Hepatocyte (in vitro differentiated cells): Measurements from ENCODE around the gene ALDH1A2.

Source experiments
- EZH2 ChIP-seq: fragments of 200-600 bp; sonication (generic); IDR thresholded peaks from 2 replicates; pipeline ENCODE4 v1.6.1; 2016; ENCODE audit warnings: antibody characterized with exemption, mild to moderate bottlenecking, borderline replicate concordance
- TF ChIP-seq, protein P1 (sequence below): fragments of 200-600 bp; sonication (generic); IDR thresholded peaks from 2 replicates; pipeline ENCODE4 v1.5.1; 2016; ENCODE audit warnings: antibody characterized with exemption, mild to moderate bottlenecking; ENCODE audit not compliant: poor library complexity

DNA sequence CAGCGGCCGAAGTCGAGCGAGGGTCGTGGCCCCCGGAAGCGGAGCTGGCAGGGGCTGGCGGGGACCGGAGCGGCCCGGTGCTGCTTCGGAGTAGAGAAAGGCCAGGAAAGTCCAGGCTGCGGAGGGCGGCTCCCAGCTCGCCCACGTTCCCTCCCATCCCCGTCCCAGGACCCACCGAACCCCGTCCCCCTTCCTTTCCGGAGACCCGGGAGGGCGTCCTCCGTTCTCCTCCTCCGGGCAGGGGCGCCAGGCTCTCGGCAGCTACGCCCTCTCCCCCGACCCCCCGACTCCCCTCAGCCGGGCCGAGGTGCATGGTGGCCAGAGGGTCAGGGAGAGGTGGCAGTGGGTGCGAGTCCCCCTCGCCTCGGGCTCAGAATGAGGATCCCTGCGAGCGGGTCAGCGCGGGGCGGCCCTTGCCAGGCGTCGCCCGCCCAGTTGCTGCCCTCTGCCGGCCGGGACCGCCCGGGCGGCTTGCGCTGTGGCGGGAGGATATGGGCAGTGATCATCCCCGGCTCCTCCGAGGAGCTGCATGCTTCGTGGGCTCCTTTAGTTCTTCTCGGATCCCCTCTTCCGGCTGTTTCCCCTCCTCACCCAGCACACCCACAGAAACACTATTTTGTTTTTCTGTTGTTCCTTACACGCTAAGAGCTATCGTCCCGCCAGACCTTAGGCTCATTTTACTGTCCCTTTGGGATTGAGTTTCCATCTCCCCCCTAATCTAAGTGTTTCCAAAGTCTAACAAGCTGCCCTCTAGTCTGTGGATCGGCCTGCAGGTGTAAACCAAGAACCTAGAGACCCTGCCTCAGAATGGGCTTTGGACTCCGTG is 744 bp upstream of the ALDH1A2 start:
- TF ChIP-seq, protein P1, sequence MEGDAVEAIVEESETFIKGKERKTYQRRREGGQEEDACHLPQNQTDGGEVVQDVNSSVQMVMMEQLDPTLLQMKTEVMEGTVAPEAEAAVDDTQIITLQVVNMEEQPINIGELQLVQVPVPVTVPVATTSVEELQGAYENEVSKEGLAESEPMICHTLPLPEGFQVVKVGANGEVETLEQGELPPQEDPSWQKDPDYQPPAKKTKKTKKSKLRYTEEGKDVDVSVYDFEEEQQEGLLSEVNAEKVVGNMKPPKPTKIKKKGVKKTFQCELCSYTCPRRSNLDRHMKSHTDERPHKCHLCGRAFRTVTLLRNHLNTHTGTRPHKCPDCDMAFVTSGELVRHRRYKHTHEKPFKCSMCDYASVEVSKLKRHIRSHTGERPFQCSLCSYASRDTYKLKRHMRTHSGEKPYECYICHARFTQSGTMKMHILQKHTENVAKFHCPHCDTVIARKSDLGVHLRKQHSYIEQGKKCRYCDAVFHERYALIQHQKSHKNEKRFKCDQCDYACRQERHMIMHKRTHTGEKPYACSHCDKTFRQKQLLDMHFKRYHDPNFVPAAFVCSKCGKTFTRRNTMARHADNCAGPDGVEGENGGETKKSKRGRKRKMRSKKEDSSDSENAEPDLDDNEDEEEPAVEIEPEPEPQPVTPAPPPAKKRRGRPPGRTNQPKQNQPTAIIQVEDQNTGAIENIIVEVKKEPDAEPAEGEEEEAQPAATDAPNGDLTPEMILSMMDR, result peak; percentile 87
- no peak for TF ChIP-seq EZH2
